Tibial nerve (tissue), 3 donors: ENCODE data around the gene TPM2.

Source experiments
- POLR2A ChIP-seq, 2 donors: fragments of 450-650 bp; IDR thresholded peaks; one replicate each; pipeline ENCODE4 v1.6.1; 2017; ENCODE audit warnings: antibody characterized with exemption in 2 of 2, mild to moderate bottlenecking in 2 of 2, moderate library complexity in 2 of 2
- TF ChIP-seq, protein P1 (sequence below), 5 experiments: fragments of 200-600 bp in 3 of 5; fragments of 450-650 bp in 2 of 5; sonication (generic) in 3 of 5; IDR thresholded peaks; one replicate each; pipeline ENCODE4 v1.5.1; 2016 to 2019; ENCODE audit warnings: antibody characterized with exemption in 5 of 5, mild to moderate bottlenecking in 3 of 5, moderate library complexity in 2 of 5

DNA sequence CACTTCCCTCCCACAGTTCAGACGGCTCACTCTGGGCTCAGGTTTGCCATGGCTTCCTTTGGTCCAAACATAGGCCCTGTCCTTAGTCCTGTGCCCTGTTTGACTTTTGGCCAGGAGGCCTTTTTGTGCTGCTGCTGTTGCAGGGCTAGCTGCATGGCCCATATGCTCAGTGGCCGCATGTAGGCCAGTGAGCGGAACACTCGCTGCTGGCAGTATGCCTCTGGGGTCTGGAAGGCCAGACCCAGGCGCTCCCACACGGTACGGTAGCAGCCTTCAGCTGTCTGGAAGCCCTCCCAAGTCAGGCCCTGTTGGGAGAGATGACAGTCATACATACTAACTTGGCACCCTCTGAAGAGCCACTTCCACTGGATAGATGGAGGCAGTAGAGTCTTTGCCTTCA lies 47.4 kb upstream of the TPM2 start:
- TF ChIP-seq, protein P1, sequence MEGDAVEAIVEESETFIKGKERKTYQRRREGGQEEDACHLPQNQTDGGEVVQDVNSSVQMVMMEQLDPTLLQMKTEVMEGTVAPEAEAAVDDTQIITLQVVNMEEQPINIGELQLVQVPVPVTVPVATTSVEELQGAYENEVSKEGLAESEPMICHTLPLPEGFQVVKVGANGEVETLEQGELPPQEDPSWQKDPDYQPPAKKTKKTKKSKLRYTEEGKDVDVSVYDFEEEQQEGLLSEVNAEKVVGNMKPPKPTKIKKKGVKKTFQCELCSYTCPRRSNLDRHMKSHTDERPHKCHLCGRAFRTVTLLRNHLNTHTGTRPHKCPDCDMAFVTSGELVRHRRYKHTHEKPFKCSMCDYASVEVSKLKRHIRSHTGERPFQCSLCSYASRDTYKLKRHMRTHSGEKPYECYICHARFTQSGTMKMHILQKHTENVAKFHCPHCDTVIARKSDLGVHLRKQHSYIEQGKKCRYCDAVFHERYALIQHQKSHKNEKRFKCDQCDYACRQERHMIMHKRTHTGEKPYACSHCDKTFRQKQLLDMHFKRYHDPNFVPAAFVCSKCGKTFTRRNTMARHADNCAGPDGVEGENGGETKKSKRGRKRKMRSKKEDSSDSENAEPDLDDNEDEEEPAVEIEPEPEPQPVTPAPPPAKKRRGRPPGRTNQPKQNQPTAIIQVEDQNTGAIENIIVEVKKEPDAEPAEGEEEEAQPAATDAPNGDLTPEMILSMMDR (IDR thresholded peaks at IDR 0.05), result no peak
- no peak for TF ChIP-seq POLR2A (IDR thresholded peaks at IDR 0.05)
